Transverse colon (tissue), 3 donors: Measurements from ENCODE around the gene NXPE3.

Experiments
- CTCF ChIP-seq, 5 experiments: fragments of 200-600 bp in 3 of 5; fragments of 450-650 bp in 2 of 5; sonication (generic) in 3 of 5; IDR thresholded peaks; 1 replicate in 2 of 5; 2 replicates in 3 of 5; pipeline ENCODE4 v1.5.1; 2016 to 2017; ENCODE audit warnings: antibody characterized with exemption in 5 of 5, inconsistent platforms in 3 of 5, mild to moderate bottlenecking in 2 of 5, moderate library complexity in 1 of 5
- EP300 ChIP-seq: sonication (generic); formaldehyde crosslinking; IDR thresholded peaks from one replicate; pipeline ENCODE4 v1.6.1; 2017; ENCODE audit warnings: antibody characterized with exemption, low read depth
- POLR2A ChIP-seq: fragments of 450-650 bp; IDR thresholded peaks from one replicate; pipeline ENCODE4 v1.6.1; 2016; ENCODE audit warnings: antibody characterized with exemption, mild to moderate bottlenecking, moderate library complexity

GRCh38 chr3:101865751-101866509 lies 86.9 kb downstream of the NXPE3 start:
- TF ChIP-seq CTCF (IDR thresholded peaks at IDR 0.05) (peak in 2 of 5 experiments; percentile 10 to 11), POLR2A (no peak), EP300 (no peak)
